ENCODE results near the gene MED22.
A peak's percentile ranks its signal among the peaks of the same experiment; 100 is the strongest.
"Not testable (repeated sequence)": the region's sequence is repeated elsewhere in the genome, so short reads cannot be mapped to it uniquely, and the experiment has no call there.

MED22 gene

GRCh38 chr9:133335924-133336811 is 11.8 kb downstream of the MED22 start, which contains the start of gene SURF6:
SURF6 (minus strand) TSS chr9:133336188; CDS start chr9:133336132, 56 bp downstream.
- DNase-seq, result peak; percentile 92 to 94
- Mint-ChIP-seq H3K27ac (peak within 1 kb of the TSS; percentile 98), H3K27me3 (no peaks in the 10 kb centered on the region), H3K4me3 (peak within 1 kb of the TSS; percentile 96 to 99), H3K4me1 (peaks cover 84% of the 10 kb centered on the region), H3K9me3 (no peaks in the 10 kb centered on the region)
- ATAC-seq, result peak; percentile 95

- H3K27me3 Mint-ChIP-seq, ATAC-seq, H3K9me3 Mint-ChIP-seq, DNase-seq: not testable (repeated sequence)
- Mint-ChIP-seq H3K4me3 (peak overlapping the region; percentile 96 to 99), H3K4me1 (peaks cover 79% of the 10 kb centered on the region), H3K27ac (peak overlapping the region; percentile 48 to 98)
Measured at GRCh38 chr9:133334888-133335287, 13.0 kb downstream of the MED22 start.

DNA sequence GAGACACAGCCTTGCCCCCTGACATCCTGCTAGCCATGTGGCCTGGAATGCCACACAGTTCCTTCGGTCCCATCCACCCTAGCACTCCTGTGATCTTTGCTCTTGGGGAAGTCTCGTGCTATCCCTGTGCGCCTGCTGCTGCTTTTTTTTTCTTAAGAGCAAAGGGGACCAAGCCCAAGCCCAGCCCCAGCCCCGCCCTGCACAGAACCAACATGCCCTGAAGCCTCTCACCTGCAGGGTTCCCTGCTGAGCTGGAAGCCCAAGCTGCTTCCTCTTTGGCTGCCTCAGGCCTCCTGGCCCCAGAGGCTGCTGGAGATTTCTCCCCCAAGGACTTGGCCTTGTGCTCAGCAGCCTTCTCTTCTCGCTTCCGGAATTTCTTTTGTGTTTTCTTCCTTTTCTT is 13.8 kb downstream of the MED22 start:
- H3K4me1 Mint-ChIP-seq, result peaks cover 77% of the 10 kb centered on the region
- no peaks in the 10 kb centered on the region for H3K27me3 Mint-ChIP-seq
- no peak for ATAC-seq
- H3K9me3 Mint-ChIP-seq, result no peaks in the 10 kb centered on the region
- peak overlapping the region in 1 of 2 donors; percentile 99 for H3K4me3 Mint-ChIP-seq
- DNase-seq, result no peak
- H3K27ac Mint-ChIP-seq, result peak overlapping the region; percentile 8 to 90

- Mint-ChIP-seq H3K9me3 (no peaks in the 10 kb centered on the region), H3K4me1 (peaks cover 77% of the 10 kb centered on the region), H3K4me3 (peak overlapping the region in 1 of 2 donors; percentile 99), H3K27me3 (no peaks in the 10 kb centered on the region), H3K27ac (peak overlapping the region in 1 of 2 donors; percentile 90)
- no peak for ATAC-seq
- DNase-seq, result no peak
Measured at GRCh38 chr9:133333566-133333965, 14.4 kb downstream of the MED22 start.

- Mint-ChIP-seq H3K4me3 (no peak overlapping the region), H3K4me1 (peaks cover 81% of the 10 kb centered on the region)
Measured at GRCh38 chr9:133333011-133333410, 14.9 kb downstream of the MED22 start.

GRCh38 chr9:133332381-133332730 is 15.6 kb downstream of the MED22 start:
- H3K4me1 Mint-ChIP-seq, result peaks cover 77% of the 10 kb centered on the region
- DNase-seq, result peak in 1 of 2 donors; percentile 5
- no peak for ATAC-seq
- no peaks in the 10 kb centered on the region for H3K27me3 Mint-ChIP-seq
- no peaks in the 10 kb centered on the region for H3K9me3 Mint-ChIP-seq
- no peak overlapping the region for H3K4me3 Mint-ChIP-seq
- H3K27ac Mint-ChIP-seq, result no peak overlapping the region

More at GRCh38 chr9:133333011-133333410, 14.9 kb downstream of the MED22 start:
- ATAC-seq (no peak), DNase-seq (no peak)
- Mint-ChIP-seq H3K9me3 (no peaks in the 10 kb centered on the region), H3K27ac (peak overlapping the region; percentile 25 to 54), H3K27me3 (no peaks in the 10 kb centered on the region)

DNA sequence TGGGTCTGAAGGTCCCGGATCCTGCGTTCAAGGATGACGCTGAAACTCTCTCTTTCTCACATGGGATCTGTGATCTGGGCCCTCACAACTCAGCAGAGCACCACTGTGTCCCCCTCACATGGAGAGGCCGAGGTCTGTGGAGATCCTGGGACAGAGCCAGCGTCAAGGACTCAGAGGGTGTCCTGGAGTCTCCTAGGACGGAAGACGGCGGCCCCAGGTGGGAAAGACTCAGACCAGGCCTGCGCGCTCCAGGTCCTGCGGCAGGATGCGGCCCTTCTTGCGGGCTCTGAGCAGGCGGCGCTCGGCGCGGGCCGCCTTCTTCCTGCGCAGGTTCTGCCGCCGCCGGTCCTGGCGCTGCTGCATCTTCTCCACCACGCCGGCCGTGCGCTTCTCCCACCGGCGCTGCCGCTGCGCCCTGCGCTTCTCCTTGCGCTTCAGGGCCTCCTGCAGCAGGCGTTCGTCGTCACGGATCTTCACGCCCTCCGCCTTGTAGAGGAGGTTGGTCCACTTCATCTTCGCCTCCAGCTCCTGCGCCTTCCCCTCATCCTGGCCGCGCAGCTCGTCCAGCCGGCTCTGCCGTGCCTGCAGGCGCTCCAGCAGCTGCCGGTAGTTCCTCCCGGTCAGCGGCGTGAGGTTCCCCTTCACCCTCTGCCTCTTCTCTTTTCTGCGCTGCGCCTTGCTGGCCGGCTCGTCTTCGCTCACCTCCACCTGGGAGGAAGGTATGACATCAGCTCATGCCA is 16.1 kb downstream of the MED22 start:
- Mint-ChIP-seq H3K4me1 (peaks cover 73% of the 10 kb centered on the region), H3K27ac (peak overlapping the region in 1 of 2 donors; percentile 55), H3K9me3 (no peaks in the 10 kb centered on the region), H3K4me3 (no peak overlapping the region), H3K27me3 (no peaks in the 10 kb centered on the region)
- ATAC-seq (no peak), DNase-seq (peak in 1 of 2 donors; percentile 5)

- no peak for ATAC-seq
- Mint-ChIP-seq H3K4me3 (no peak overlapping the region), H3K9me3 (no peaks in the 10 kb centered on the region), H3K4me1 (peaks cover 67% of the 10 kb centered on the region), H3K27ac (peak overlapping the region in 1 of 2 donors; percentile 9), H3K27me3 (no peaks in the 10 kb centered on the region)
- DNase-seq, result no peak
Measured at GRCh38 chr9:133331221-133331620, 16.7 kb downstream of the MED22 start.

DNA sequence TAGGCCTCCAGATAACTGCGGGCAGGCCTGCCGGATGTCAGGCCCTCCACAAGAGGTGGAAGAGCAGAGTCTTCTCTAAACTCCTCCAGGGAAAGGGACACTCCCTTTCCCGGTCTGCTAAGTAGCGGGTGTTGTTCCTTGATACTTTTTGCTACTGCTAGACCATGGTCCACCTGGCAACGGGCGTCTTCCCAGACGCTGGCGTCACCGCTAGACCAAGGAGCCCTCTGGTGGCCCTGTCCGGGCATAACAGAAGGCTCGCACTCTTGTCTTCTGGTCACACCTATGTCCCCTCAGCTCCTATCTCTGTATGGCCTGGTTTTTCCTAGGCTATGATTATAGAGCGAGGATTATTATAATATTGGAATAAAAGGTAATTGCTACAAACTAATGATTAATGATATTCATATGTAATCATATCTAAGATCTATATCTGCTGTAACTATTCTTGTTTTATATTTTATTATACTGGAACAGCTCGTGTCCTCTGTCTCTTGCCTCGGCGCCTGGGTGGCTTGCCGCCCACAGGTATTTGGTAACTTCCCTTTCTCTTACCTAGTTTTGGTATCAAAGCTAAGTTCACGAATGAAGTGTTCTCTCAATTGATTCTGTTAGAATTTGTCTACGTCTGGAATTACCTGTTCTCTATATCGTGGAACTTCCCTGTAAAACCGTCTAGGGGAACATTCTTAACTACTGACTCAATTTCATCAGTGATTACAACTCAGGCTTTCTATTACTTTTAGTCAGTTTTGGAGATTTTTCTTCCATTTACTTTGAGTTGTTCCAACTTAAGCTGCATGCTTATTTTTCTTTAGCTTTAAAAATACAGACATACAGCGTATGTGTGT is 18.4 kb downstream of the MED22 start:
- Mint-ChIP-seq H3K4me1 (peaks cover 50% of the 10 kb centered on the region), H3K27ac (peak overlapping the region in 1 of 2 donors; percentile 61)
- DNase-seq, result not testable (repeated sequence)

DNA sequence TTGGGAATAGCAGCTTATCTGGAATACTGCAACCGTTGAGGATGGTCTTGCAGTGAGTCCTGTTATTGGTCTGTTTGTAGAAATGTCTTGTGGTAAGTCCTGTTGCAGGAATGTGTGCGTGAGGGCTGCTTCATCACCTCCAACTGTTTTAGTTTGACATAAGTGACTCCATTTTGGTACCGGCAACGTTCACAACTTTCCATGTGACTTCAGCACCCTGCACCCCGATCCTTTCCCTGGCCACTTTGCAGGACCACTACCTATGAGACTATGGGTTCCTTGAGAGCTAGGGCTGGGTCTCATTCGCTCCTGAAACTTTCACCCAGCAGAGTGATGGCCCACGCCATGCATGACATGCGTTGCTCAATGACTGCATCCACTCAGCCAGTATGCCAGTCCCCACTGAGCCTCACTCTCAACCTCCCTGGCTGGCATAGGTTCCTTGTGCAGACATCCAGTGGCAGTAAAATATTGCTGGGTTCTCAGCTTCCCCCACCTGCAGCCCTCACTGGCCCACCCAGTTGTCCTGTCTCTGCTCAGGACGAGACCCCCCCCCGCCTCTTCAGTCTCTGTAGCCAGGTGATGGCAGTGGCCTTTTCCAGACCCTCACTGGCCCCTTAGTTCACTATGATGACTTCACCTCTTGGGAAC is 20.0 kb downstream of the MED22 start:
- peaks cover 4 to 6% of the 10 kb centered on the region in 2 donors for H3K9me3 Mint-ChIP-seq

More for the DNA sequence above, 18.4 kb downstream of the MED22 start:
- not testable (repeated sequence) for H3K27me3 Mint-ChIP-seq, H3K4me3 Mint-ChIP-seq, ATAC-seq, H3K9me3 Mint-ChIP-seq

GRCh38 chr9:133327021-133327420 is 20.9 kb downstream of the MED22 start:
- H3K9me3 Mint-ChIP-seq, H3K27me3 Mint-ChIP-seq, H3K4me3 Mint-ChIP-seq, DNase-seq, ATAC-seq, H3K27ac Mint-ChIP-seq: not testable (repeated sequence)
- peaks cover 32% of the 10 kb centered on the region for H3K4me1 Mint-ChIP-seq

More for the DNA sequence above, 20.0 kb downstream of the MED22 start:
- Mint-ChIP-seq H3K4me3 (no peak overlapping the region), H3K27me3 (no peaks in the 10 kb centered on the region), H3K27ac (no peak overlapping the region), H3K4me1 (peaks cover 37% of the 10 kb centered on the region)
- ATAC-seq (no peak), DNase-seq (no peak)

DNA sequence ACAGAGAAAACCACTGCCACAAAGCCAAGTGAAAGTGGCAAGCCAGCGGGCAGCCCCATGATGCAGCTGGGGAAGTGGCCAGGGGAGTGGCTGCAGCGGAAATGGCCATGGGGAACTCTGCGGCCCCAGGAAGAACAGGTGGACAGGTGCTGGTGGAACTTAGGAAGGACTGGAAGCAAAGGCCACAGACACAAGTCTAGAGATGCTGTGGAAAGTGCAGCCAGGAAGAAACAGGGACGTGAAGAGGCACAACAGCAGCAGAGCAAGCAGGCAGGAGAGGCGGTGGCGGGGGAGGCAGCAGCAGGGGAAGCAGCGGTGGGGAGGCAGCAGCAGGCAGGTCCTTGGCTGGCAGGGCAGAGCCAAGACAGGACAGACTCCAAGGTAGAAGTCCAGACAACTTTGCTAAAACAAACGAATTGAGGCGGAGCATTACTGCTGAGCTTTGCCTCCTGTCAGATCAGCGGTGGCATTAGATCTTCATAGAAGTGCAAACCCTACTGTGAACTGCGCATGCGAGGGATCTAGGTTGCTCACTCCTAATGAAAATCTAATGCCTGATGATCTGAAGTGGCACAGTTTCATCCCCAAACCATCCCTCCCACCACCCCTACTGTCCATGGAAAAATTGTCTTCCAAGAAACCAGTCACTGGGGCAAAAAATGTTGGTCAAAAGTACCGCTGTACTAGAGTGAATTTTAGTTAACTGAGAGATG is 23.8 kb downstream of the MED22 start:
- peak in 1 of 2 donors; percentile 3 for DNase-seq
- ATAC-seq, result no peak
- H3K9me3 Mint-ChIP-seq, result peaks cover 4 to 6% of the 10 kb centered on the region in 2 donors
- no peak overlapping the region for H3K27ac Mint-ChIP-seq
- H3K4me1 Mint-ChIP-seq, result peaks cover 15% of the 10 kb centered on the region
- H3K4me3 Mint-ChIP-seq, result no peak overlapping the region
- H3K27me3 Mint-ChIP-seq, result no peaks in the 10 kb centered on the region

DNA sequence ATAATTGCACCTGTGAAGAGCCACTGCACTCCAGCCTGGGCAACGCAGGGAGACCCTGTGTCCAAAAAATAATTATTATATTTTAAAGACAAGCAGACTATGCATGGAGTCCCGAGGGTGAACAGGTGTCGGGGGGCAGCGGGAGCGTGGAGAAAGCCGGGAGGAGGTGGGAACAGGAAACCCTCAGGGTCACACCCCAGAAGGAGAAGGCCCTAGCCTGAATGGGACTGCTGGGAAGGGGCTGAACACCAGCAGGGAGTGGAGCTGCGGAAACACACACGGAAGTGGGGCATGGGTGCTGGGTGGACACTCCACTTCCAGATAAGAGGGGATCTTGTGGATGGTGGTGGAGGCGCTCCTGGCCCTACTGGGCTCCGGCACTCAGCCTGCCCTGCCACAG is 24.7 kb downstream of the MED22 start:
- Mint-ChIP-seq H3K27me3 (no peaks in the 10 kb centered on the region), H3K9me3 (peaks cover 4 to 6% of the 10 kb centered on the region in 2 donors), H3K27ac (peak overlapping the region in 1 of 2 donors; percentile 78), H3K4me1 (peaks cover 9% of the 10 kb centered on the region), H3K4me3 (no peak overlapping the region)
- DNase-seq, result peak in 1 of 2 donors; percentile 4
- no peak for ATAC-seq

DNA sequence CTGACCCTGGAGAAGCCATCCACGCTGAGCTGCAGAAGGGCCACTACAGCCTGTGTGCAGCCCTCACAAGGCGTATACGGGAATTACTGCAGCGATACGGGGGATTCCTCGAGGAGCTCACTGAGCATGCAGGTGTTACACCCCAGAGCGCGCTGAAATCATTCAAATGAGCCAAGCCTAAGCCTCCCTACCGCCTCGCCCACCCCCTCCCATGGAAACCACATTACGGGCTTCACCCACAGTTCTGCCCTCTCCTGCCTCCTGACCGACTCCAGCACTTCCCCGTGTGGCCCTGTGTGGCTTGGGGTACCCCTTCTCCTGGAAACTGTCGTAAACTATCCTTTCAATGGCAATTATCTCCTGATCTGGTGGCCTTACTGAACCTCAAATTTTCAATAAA is 25.2 kb downstream of the MED22 start:
- H3K27me3 Mint-ChIP-seq, result no peaks in the 10 kb centered on the region
- H3K4me3 Mint-ChIP-seq, result no peak overlapping the region
- peaks cover 6% of the 10 kb centered on the region for H3K4me1 Mint-ChIP-seq
- H3K27ac Mint-ChIP-seq, result no peak overlapping the region
- no peak for DNase-seq
- no peak for ATAC-seq
- H3K9me3 Mint-ChIP-seq, result peaks cover 4 to 6% of the 10 kb centered on the region in 2 donors
